GM19023 (cell line): ENCODE results near the gene AIRE.

Source experiments
- ATAC-seq: cut with Tn5 transposase; IDR thresholded peaks from one replicate; pipeline ENCODE4 v1.9.1; 2021; ENCODE audit warnings: mild to moderate bottlenecking, moderate library complexity; ENCODE audit not compliant: unreplicated experiment

AIRE gene

GRCh38 chr21:44303490-44303981 lies 17.9 kb downstream of the AIRE start:
- ATAC-seq = no peak

GRCh38 chr21:44304011-44304616 lies 18.4 kb downstream of the AIRE start:
- no peak for ATAC-seq

- ATAC-seq = no peak
Observed at GRCh38 chr21:44304877-44305293, 19.2 kb downstream of the AIRE start.

- ATAC-seq = no peak
Observed at GRCh38 chr21:44305691-44306090, 20.0 kb downstream of the AIRE start.

GRCh38 chr21:44306936-44307704 lies 21.4 kb downstream of the AIRE start:
- no peak for ATAC-seq

- ATAC-seq = no peak
Observed at GRCh38 chr21:44310628-44311507, 25.2 kb downstream of the AIRE start.

GRCh38 chr21:44312089-44312488 lies 26.4 kb downstream of the AIRE start:
- no peak for ATAC-seq

- no peak for ATAC-seq
Observed at GRCh38 chr21:44312716-44313115, 27.0 kb downstream of the AIRE start.

- ATAC-seq = no peak
Observed at GRCh38 chr21:44313451-44313850, 27.8 kb downstream of the AIRE start.

GRCh38 chr21:44314128-44314527 lies 28.5 kb downstream of the AIRE start:
- ATAC-seq = no peak

- no peak for ATAC-seq
Observed at GRCh38 chr21:44314561-44314960, 28.9 kb downstream of the AIRE start.

GRCh38 chr21:44315691-44316203 lies 30.1 kb downstream of the AIRE start:
- ATAC-seq = no peak

GRCh38 chr21:44316277-44316900 lies 30.7 kb downstream of the AIRE start:
- no peak for ATAC-seq

GRCh38 chr21:44317241-44317782 lies 31.6 kb downstream of the AIRE start:
- no peak for ATAC-seq

- ATAC-seq = no peak
Observed at GRCh38 chr21:44317871-44318270, 32.2 kb downstream of the AIRE start.

GRCh38 chr21:44318489-44319285 lies 33.0 kb downstream of the AIRE start:
- ATAC-seq = no peak

GRCh38 chr21:44319407-44320065 lies 33.9 kb downstream of the AIRE start:
- ATAC-seq = no peak

- ATAC-seq = no peak
Observed at GRCh38 chr21:44320847-44321246, 35.2 kb downstream of the AIRE start.

- ATAC-seq = no peak
Observed at GRCh38 chr21:44321846-44322450, 36.3 kb downstream of the AIRE start.
